ENCODE results near the gene LMX1A. TPM values are rescaled to one million over a fixed set of nuclear protein-coding genes. Genes with fewer than 3 reads are reported as not detected.

The LMX1A gene
- total and polyA plus RNA-seq, 8 donors: not detected

- peaks cover 20 to 79% of the 10 kb centered on the region in 2 donors for H3K27me3 ChIP-seq
- no peak for DNase-seq
- no peaks in the 10 kb centered on the region for H3K9me3 ChIP-seq
- TF ChIP-seq CTCF (IDR thresholded peaks at IDR 0.05): no peak
- H3K27ac ChIP-seq: no peak overlapping the region
- no peaks in the 10 kb centered on the region for H3K36me3 ChIP-seq
- no peak overlapping the region for H3K4me3 ChIP-seq
- ATAC-seq: no peak
- intact Hi-C loops (cut with DNase I): no loop called here
- H3K4me1 ChIP-seq: peaks cover 0 to 1% of the 10 kb centered on the region in 2 donors
Observed at GRCh38 chr1:165387505-165387904, 31.0 kb upstream of the LMX1A start.

GRCh38 chr1:165383599-165384405, 27.3 kb upstream of the LMX1A start:
- Histone ChIP-seq H3K36me3 (no peaks in the 10 kb centered on the region), H3K4me1 (no peaks in the 10 kb centered on the region), H3K4me3 (no peak overlapping the region), H3K9me3 (no peaks in the 10 kb centered on the region), H3K27ac (no peak overlapping the region), H3K27me3 (peaks cover 0 to 53% of the 10 kb centered on the region in 2 donors)
- ATAC-seq (no peak), DNase-seq (no peak)
- no peak for TF ChIP-seq CTCF (IDR thresholded peaks at IDR 0.05)
- intact Hi-C loops (cut with DNase I): no loop called here

- Histone ChIP-seq H3K27me3 (peaks cover 0 to 49% of the 10 kb centered on the region in 2 donors), H3K4me3 (no peak overlapping the region), H3K9me3 (no peaks in the 10 kb centered on the region), H3K27ac (no peak overlapping the region), H3K4me1 (no peaks in the 10 kb centered on the region), H3K36me3 (no peaks in the 10 kb centered on the region)
- no peak for DNase-seq
- TF ChIP-seq CTCF (IDR thresholded peaks at IDR 0.05): no peak
- peak; percentile 58 for ATAC-seq
- intact Hi-C loops (cut with DNase I): no loop called here
Observed at GRCh38 chr1:165383067-165383466, 26.6 kb upstream of the LMX1A start.

GRCh38 chr1:165381745-165382505, 25.4 kb upstream of the LMX1A start:
- Histone ChIP-seq H3K9me3 (no peaks in the 10 kb centered on the region), H3K27ac (no peak overlapping the region), H3K4me3 (no peak overlapping the region), H3K4me1 (peaks cover 0 to under 1% of the 10 kb centered on the region in 2 donors), H3K27me3 (peaks cover 0 to 42% of the 10 kb centered on the region in 2 donors), H3K36me3 (no peaks in the 10 kb centered on the region)
- intact Hi-C loops (cut with DNase I): no loop called here
- no peak for DNase-seq
- no peak for ATAC-seq
- TF ChIP-seq CTCF (IDR thresholded peaks at IDR 0.05): no peak

GRCh38 chr1:165376811-165377311, 20.3 kb upstream of the LMX1A start:
- Histone ChIP-seq H3K27ac (peak overlapping the region; percentile 70 to 81), H3K27me3 (peaks cover 0 to 58% of the 10 kb centered on the region in 2 donors), H3K36me3 (no peaks in the 10 kb centered on the region), H3K4me1 (peaks cover 10 to 14% of the 10 kb centered on the region in 2 donors), H3K9me3 (no peaks in the 10 kb centered on the region), H3K4me3 (peak overlapping the region in 1 of 2 donors; percentile 31)
- DNase-seq (no peak), ATAC-seq (no peak)
- intact Hi-C loops (cut with DNase I): no loop called here
- no peak for TF ChIP-seq CTCF (IDR thresholded peaks at IDR 0.05)

Data from left lung (tissue), 10 donors.